Measurements from ENCODE around the gene NEK9. TPM values are rescaled to one million over a fixed set of nuclear protein-coding genes. Genes with fewer than 3 reads are reported as not detected.
"Not testable (repeated sequence)": the region's sequence is repeated elsewhere in the genome, so short reads cannot be mapped to it uniquely, and the experiment has no call there.

The NEK9 gene
- total RNA-seq, 1 donor from 2014 or later: 133 TPM

- Mint-ChIP-seq H3K9me3 (no peaks in the 10 kb centered on the region), H3K27me3 (ENCODE audit: low read depth) (no peaks in the 10 kb centered on the region), H3K36me3 (no peaks in the 10 kb centered on the region), H3K27ac (peak overlapping the region; percentile 99), H3K4me3 (peak overlapping the region; percentile 33), H3K4me1 (peaks cover 5% of the 10 kb centered on the region)
- no peak for TF ChIP-seq CTCF (IDR thresholded peaks at IDR 0.05; ENCODE audit: unreplicated experiment)
- no peak for DNase-seq (ENCODE audit: low spot score in 2 of 2, unreplicated experiment in 2 of 2)
Measured at GRCh38 chr14:75070383-75070782, 56.5 kb downstream of the NEK9 start.

GRCh38 chr14:75069811-75070145, 57.1 kb downstream of the NEK9 start:
- no peak for TF ChIP-seq CTCF (IDR thresholded peaks at IDR 0.05; ENCODE audit: unreplicated experiment)
- no peak for DNase-seq (ENCODE audit: low spot score in 2 of 2, unreplicated experiment in 2 of 2)
- no peaks in the 10 kb centered on the region for H3K9me3 Mint-ChIP-seq
- no peaks in the 10 kb centered on the region for H3K27me3 Mint-ChIP-seq (ENCODE audit: low read depth)
- H3K36me3 Mint-ChIP-seq: no peaks in the 10 kb centered on the region
- H3K4me1 Mint-ChIP-seq: peaks cover 5% of the 10 kb centered on the region
- H3K4me3 Mint-ChIP-seq: no peak overlapping the region
- H3K27ac Mint-ChIP-seq: peak overlapping the region; percentile 99

- H3K4me3 Mint-ChIP-seq: peak within 1 kb of the TSS; percentile 33
Measured at GRCh38 chr14:75069121-75069810, 57.6 kb downstream of the NEK9 start, which contains the start of gene ZC2HC1C. Gene ZC2HC1C (plus strand): TSS chr14:75069641. CDS start chr14:75070574, 933 bp downstream.

GRCh38 chr14:75068294-75069120, 58.3 kb downstream of the NEK9 start:
- no peaks in the 10 kb centered on the region for H3K36me3 Mint-ChIP-seq
- no peaks in the 10 kb centered on the region for H3K27me3 Mint-ChIP-seq (ENCODE audit: low read depth)

More at GRCh38 chr14:75069121-75069810, 57.6 kb downstream of the NEK9 start, which contains the start of gene ZC2HC1C:
- peak; percentile 76 to 85 for DNase-seq (ENCODE audit: low spot score in 2 of 2, unreplicated experiment in 2 of 2)
- H3K9me3 Mint-ChIP-seq: no peaks in the 10 kb centered on the region
- no peaks in the 10 kb centered on the region for H3K27me3 Mint-ChIP-seq (ENCODE audit: low read depth)
- peak within 1 kb of the TSS; percentile 99 for H3K27ac Mint-ChIP-seq
- H3K36me3 Mint-ChIP-seq: no peaks in the 10 kb centered on the region
- peaks cover 5% of the 10 kb centered on the region for H3K4me1 Mint-ChIP-seq
- no peak for TF ChIP-seq CTCF (IDR thresholded peaks at IDR 0.05; ENCODE audit: unreplicated experiment)

GRCh38 chr14:75067765-75068164, 59.1 kb downstream of the NEK9 start:
- not testable (repeated sequence) for H3K9me3 Mint-ChIP-seq; H3K27ac Mint-ChIP-seq; DNase-seq (ENCODE audit: low spot score in 2 of 2, unreplicated experiment in 2 of 2); H3K27me3 Mint-ChIP-seq (ENCODE audit: low read depth); H3K4me3 Mint-ChIP-seq; H3K36me3 Mint-ChIP-seq
- H3K4me1 Mint-ChIP-seq: peaks cover 20% of the 10 kb centered on the region

More at GRCh38 chr14:75068294-75069120, 58.3 kb downstream of the NEK9 start:
- no peak for DNase-seq (ENCODE audit: low spot score in 2 of 2, unreplicated experiment in 2 of 2)
- Mint-ChIP-seq H3K4me3 (no peak overlapping the region), H3K4me1 (peaks cover 13% of the 10 kb centered on the region), H3K9me3 (no peaks in the 10 kb centered on the region), H3K27ac (no peak overlapping the region)
- no peak for TF ChIP-seq CTCF (IDR thresholded peaks at IDR 0.05; ENCODE audit: unreplicated experiment)

GRCh38 chr14:75067212-75067611, 59.6 kb downstream of the NEK9 start:
- Mint-ChIP-seq H3K36me3 (no peaks in the 10 kb centered on the region), H3K27me3 (ENCODE audit: low read depth) (no peaks in the 10 kb centered on the region), H3K4me3 (no peak overlapping the region), H3K9me3 (no peaks in the 10 kb centered on the region), H3K4me1 (peaks cover 21% of the 10 kb centered on the region), H3K27ac (no peak overlapping the region)
- no peak for DNase-seq (ENCODE audit: low spot score in 2 of 2, unreplicated experiment in 2 of 2)
- no peak for TF ChIP-seq CTCF (IDR thresholded peaks at IDR 0.05; ENCODE audit: unreplicated experiment)

All from mesothelial cell of epicardium (in vitro differentiated cells).